Peyer's patch (tissue), 4 donors: ENCODE results near the gene DGCR2. TPM values are rescaled to one million over a fixed set of nuclear protein-coding genes. Genes with fewer than 3 reads are reported as not detected.
"Not testable (repeated sequence)": the region's sequence is repeated elsewhere in the genome, so short reads cannot be mapped to it uniquely, and the experiment has no call there.

ENCODE experiments used
- DNase-seq, 3 donors: peaks; one replicate each; pipeline ENCODE4 v3.0.0-alpha.2; 2017 to 2019
- H3K27ac ChIP-seq, 4 donors: fragments of 200-600 bp; sonication (generic); one replicate each; pipeline ENCODE4 v1.5.1; 2016 to 2019
- H3K27me3 ChIP-seq, 2 donors: fragments of 200-600 bp; sonication (generic); one replicate each; pipeline ENCODE4 v1.5.1; 2019
- H3K36me3 ChIP-seq, 3 donors: fragments of 200-600 bp; sonication (generic); one replicate each; pipeline ENCODE4 v1.5.1; 2016 to 2019
- H3K4me1 ChIP-seq, 4 donors: fragments of 200-600 bp; sonication (generic); one replicate each; pipeline ENCODE4 v1.5.1; 2016 to 2019
- H3K4me3 ChIP-seq, 4 donors: fragments of 200-600 bp; sonication (generic); 1 replicate in 3 of 4; 2 replicates in 1 of 4; pipeline ENCODE4 v1.5.1; 2016 to 2019; ENCODE audit warnings: mild to moderate bottlenecking in 1 of 4
- H3K9me3 ChIP-seq, 4 donors: fragments of 200-600 bp; sonication (generic); one replicate each; pipeline ENCODE4 v1.5.1; 2016 to 2019; ENCODE audit warnings: mild to moderate bottlenecking in 1 of 4
- POLR2A ChIP-seq, 2 donors: fragments of 450-650 bp; IDR thresholded peaks; one replicate each; pipeline ENCODE4 v1.5.1; 2017; ENCODE audit warnings: antibody characterized with exemption in 2 of 2, mild to moderate bottlenecking in 2 of 2, moderate library complexity in 2 of 2
- total RNA-seq, 4 donors: library from RNA; depleted of rRNA; stranded (reverse); fragments of >200 nt; gene quantifications; one replicate each; pipeline ENCODE4 v1.1.0, GENCODE V29; 2016
- TF ChIP-seq, protein P1 (sequence below), 6 experiments: fragments of 450-650 bp in 4 of 6; fragments of 200-600 bp in 2 of 6; sonication (generic) in 1 of 6; IDR thresholded peaks; one replicate each; pipeline ENCODE4 v1.5.1; 2017 to 2019; ENCODE audit warnings: antibody characterized with exemption in 6 of 6, mild to moderate bottlenecking in 3 of 6, moderate library complexity in 1 of 6

Gene DGCR2
- total RNA-seq, 4 donors from 2014 or later: 49.5 to 101 (median 92.1) TPM

GRCh38 chr22:19081351-19081750, 40.9 kb downstream of the DGCR2 start:
- DNase-seq: no peak
- Histone ChIP-seq H3K36me3 (peaks cover 0 to 24% (median 0%) of the 10 kb centered on the region in 3 donors), H3K4me3 (no peak overlapping the region), H3K27me3 (no peaks in the 10 kb centered on the region), H3K9me3 (no peaks in the 10 kb centered on the region), H3K4me1 (peaks cover 0 to 3% (median 0%) of the 10 kb centered on the region in 4 donors), H3K27ac (no peak overlapping the region)
- no peak for TF ChIP-seq POLR2A (IDR thresholded peaks at IDR 0.05)
- TF ChIP-seq, protein P1, sequence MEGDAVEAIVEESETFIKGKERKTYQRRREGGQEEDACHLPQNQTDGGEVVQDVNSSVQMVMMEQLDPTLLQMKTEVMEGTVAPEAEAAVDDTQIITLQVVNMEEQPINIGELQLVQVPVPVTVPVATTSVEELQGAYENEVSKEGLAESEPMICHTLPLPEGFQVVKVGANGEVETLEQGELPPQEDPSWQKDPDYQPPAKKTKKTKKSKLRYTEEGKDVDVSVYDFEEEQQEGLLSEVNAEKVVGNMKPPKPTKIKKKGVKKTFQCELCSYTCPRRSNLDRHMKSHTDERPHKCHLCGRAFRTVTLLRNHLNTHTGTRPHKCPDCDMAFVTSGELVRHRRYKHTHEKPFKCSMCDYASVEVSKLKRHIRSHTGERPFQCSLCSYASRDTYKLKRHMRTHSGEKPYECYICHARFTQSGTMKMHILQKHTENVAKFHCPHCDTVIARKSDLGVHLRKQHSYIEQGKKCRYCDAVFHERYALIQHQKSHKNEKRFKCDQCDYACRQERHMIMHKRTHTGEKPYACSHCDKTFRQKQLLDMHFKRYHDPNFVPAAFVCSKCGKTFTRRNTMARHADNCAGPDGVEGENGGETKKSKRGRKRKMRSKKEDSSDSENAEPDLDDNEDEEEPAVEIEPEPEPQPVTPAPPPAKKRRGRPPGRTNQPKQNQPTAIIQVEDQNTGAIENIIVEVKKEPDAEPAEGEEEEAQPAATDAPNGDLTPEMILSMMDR (IDR thresholded peaks at IDR 0.05): no peak

DNA sequence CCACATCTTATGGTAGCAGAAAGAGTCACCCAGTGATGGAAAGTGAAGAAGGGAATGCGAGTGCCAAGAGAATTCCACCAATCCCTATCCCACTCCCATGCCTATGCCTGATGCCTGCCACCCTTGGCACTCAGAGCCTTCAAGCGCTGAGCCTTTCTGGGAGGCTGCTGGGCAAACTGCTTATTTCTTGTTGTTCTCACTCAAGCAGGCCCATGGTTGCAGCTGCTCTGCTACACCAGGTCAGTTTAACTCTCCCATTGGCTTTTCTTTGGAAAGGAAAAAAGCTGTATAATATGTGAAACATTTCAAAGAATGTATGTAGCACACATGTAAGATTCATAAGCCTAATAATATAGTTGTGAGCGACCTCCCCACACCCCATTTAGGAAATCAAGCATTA, 41.4 kb downstream of the DGCR2 start:
- peak in 1 of 3 donors; percentile 2 for DNase-seq
- TF ChIP-seq, protein P1 (IDR thresholded peaks at IDR 0.05): no peak
- no peak for TF ChIP-seq POLR2A (IDR thresholded peaks at IDR 0.05)
- Histone ChIP-seq H3K4me3 (no peak overlapping the region), H3K9me3 (no peaks in the 10 kb centered on the region), H3K27me3 (no peaks in the 10 kb centered on the region), H3K36me3 (peaks cover 0 to 21% (median 0%) of the 10 kb centered on the region in 3 donors), H3K4me1 (no peaks in the 10 kb centered on the region), H3K27ac (no peak overlapping the region)

DNA sequence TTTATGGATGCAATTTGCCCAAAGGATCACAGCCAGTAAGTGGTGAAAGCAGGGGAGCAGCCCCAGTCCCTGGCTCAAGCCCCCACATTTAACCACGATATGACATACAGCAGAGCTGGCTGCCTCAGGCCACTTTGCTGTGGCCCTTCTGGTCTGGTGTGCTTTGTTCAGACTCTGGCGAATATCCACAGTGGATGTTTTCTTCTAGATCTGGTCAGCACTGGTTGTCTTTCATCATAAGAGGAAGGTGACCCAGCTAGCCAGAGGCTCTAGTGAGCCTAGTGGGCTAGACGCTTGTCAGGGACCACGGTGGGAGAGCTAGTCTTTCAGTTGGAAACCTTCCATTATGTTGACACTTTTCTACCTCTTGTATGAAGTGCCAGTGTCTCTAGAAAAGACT, 42.5 kb downstream of the DGCR2 start:
- no peak for TF ChIP-seq POLR2A (IDR thresholded peaks at IDR 0.05)
- TF ChIP-seq, protein P1 (IDR thresholded peaks at IDR 0.05): no peak
- Histone ChIP-seq H3K4me1 (no peaks in the 10 kb centered on the region), H3K4me3 (no peak overlapping the region), H3K27me3 (no peaks in the 10 kb centered on the region), H3K27ac (no peak overlapping the region), H3K36me3 (peaks cover 0 to 16% (median 0%) of the 10 kb centered on the region in 3 donors), H3K9me3 (no peaks in the 10 kb centered on the region)
- DNase-seq: peak in 1 of 3 donors; percentile 2

DNA sequence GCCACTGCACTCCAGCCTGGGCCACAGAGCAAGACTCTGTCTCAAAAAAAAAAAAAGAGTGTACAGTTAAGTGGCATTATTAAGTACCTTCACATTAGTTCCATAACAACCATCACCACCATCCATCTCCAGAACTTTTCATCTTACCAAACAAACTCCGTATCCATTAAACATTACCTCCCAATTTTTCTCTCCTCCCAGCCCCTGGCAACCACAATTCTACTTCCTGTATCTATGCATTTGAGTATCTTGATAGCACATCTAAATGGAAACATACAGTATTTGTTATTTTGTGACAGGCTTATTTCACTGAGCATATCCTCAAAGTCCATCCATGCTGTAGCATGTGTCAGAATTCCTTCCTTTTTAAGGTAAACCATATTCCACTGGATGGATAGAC, 46.8 kb downstream of the DGCR2 start:
- Histone ChIP-seq H3K27me3 (no peaks in the 10 kb centered on the region), H3K36me3 (peaks cover 0 to 15% (median 0%) of the 10 kb centered on the region in 3 donors), H3K4me1 (no peaks in the 10 kb centered on the region)

DNA sequence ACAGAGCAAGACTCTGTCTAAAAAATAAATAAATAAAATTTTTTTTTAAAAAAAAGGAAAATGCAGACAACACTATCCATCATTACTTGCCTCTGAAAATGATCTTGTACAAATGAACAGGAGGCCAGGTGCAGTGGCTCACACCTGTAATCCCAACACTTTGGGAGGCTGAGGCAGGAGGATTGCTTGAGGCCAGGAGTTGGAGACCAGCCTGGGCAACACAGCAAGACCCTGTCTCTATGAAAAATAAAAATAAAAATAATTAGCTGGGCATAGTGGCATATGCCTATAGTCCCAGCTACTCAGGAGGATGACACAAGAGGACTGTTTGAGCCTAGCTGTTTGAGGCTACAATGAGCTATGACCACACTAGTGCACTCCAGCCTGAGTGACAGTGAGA, 49.4 kb downstream of the DGCR2 start:
- H3K27ac ChIP-seq, H3K4me3 ChIP-seq, H3K27me3 ChIP-seq, H3K9me3 ChIP-seq, DNase-seq, H3K4me1 ChIP-seq: not testable (repeated sequence)
- peaks cover 0 to 30% (median 0%) of the 10 kb centered on the region in 3 donors for H3K36me3 ChIP-seq

More for the DNA sequence above, 46.8 kb downstream of the DGCR2 start:
- Histone ChIP-seq H3K27ac (no peak overlapping the region), H3K9me3 (no peaks in the 10 kb centered on the region), H3K4me3 (no peak overlapping the region)
- DNase-seq: no peak
- TF ChIP-seq, protein P1 (IDR thresholded peaks at IDR 0.05): no peak
- TF ChIP-seq POLR2A (IDR thresholded peaks at IDR 0.05): no peak

DNA sequence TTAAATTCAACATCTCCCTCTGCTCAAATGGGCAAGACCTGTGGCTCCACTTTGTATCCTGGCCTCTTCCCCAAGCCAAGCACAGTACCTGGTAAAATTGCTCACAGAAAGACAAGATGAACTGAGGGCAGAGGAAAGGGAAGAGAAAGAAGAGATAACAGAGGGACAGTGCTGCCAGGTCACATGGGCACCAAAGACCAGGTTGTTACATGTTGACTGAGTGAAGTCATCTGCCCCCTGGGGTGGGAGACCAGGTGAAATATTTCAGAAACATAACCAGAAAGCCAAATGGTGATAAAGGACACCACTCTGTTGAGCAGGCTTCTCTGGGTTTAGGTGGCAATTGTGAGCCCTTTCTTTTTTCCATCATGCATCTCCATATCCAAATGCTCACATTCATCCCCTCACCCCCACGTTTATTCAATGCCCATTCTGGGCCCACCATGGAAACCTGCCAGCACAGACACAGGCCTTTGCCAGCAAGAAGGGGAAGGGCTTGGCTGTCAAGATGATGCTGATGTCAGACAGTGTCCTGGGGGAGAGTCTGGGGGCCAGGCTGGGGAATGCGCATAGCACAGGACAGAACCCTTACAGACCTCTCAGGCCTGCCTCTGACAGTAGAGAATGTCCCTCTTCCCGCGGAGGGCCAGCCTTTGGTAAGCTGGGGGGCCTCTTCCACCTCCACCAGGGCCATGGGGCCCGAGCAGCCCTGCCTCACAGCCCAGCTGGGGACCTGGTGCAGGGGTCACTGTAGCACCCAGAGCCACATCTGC, 51.6 kb downstream of the DGCR2 start:
- TF ChIP-seq, protein P1 (IDR thresholded peaks at IDR 0.05): no peak
- no peak for TF ChIP-seq POLR2A (IDR thresholded peaks at IDR 0.05)
- peaks cover 0 to 53% (median 0%) of the 10 kb centered on the region in 3 donors for H3K36me3 ChIP-seq
- peak in 1 of 3 donors; percentile 1 for DNase-seq

More for the DNA sequence above, 51.6 kb downstream of the DGCR2 start:
- no peaks in the 10 kb centered on the region for H3K27me3 ChIP-seq
- no peak overlapping the region for H3K27ac ChIP-seq
- no peaks in the 10 kb centered on the region for H3K4me1 ChIP-seq
- H3K4me3 ChIP-seq: no peak overlapping the region
- H3K9me3 ChIP-seq: no peaks in the 10 kb centered on the region
